Ishikawa (cell line): ENCODE data around the gene NTMT1.

Source experiments
- CEBPB ChIP-seq: IDR thresholded peaks from 2 replicates; pipeline ENCODE4 v1.6.1; 2012
- CREB1 ChIP-seq: IDR thresholded peaks from 2 replicates; pipeline ENCODE4 v1.6.1; 2012; ENCODE audit warnings: low read depth
- EGR1 ChIP-seq: IDR thresholded peaks from 2 replicates; pipeline ENCODE4 v1.6.1; 2012
- NFIC ChIP-seq: IDR thresholded peaks from 2 replicates; pipeline ENCODE4 v1.6.1; 2012
- RAD21 ChIP-seq: IDR thresholded peaks from 2 replicates; pipeline ENCODE4 v1.6.1; 2012; ENCODE audit warnings: low read depth
- YY1 ChIP-seq: IDR thresholded peaks from 2 replicates; pipeline ENCODE4 v1.6.1; 2012; ENCODE audit warnings: low read depth
- TF ChIP-seq, protein P1 (sequence below): IDR thresholded peaks from 2 replicates; pipeline ENCODE4 v1.6.1; 2012
- TF ChIP-seq, protein P2 (sequence below): IDR thresholded peaks from 2 replicates; pipeline ENCODE4 v1.6.1; 2012; ENCODE audit warnings: low read depth, mild to moderate bottlenecking
- TF ChIP-seq, protein P3 (sequence below): IDR thresholded peaks from 2 replicates; pipeline ENCODE4 v1.6.1; 2012

DNA sequence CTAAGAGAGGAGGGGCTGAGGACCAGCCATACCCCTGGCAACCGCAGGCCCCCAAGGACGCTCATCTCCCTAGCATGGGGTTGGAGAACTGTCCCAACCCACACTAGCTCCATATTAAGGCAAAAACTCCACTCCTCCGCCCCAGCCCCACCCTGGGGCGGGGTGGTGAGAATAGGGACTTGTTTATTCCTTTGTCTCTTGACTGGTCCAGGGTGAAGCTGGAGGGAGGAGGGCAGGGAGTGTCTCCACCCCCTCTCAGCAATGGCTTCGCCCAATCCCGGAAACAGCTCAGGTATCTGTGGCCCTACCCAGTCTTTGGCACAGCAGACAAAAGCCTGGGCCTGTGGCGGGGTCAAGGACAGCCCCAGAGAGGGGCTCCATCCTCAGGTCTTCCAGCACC is 56.4 kb downstream of the NTMT1 start:
- TF ChIP-seq, protein P1, sequence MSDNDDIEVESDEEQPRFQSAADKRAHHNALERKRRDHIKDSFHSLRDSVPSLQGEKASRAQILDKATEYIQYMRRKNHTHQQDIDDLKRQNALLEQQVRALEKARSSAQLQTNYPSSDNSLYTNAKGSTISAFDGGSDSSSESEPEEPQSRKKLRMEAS = no peak
- no peak for TF ChIP-seq RAD21
- TF ChIP-seq EGR1 = no peak
- TF ChIP-seq, protein P2, sequence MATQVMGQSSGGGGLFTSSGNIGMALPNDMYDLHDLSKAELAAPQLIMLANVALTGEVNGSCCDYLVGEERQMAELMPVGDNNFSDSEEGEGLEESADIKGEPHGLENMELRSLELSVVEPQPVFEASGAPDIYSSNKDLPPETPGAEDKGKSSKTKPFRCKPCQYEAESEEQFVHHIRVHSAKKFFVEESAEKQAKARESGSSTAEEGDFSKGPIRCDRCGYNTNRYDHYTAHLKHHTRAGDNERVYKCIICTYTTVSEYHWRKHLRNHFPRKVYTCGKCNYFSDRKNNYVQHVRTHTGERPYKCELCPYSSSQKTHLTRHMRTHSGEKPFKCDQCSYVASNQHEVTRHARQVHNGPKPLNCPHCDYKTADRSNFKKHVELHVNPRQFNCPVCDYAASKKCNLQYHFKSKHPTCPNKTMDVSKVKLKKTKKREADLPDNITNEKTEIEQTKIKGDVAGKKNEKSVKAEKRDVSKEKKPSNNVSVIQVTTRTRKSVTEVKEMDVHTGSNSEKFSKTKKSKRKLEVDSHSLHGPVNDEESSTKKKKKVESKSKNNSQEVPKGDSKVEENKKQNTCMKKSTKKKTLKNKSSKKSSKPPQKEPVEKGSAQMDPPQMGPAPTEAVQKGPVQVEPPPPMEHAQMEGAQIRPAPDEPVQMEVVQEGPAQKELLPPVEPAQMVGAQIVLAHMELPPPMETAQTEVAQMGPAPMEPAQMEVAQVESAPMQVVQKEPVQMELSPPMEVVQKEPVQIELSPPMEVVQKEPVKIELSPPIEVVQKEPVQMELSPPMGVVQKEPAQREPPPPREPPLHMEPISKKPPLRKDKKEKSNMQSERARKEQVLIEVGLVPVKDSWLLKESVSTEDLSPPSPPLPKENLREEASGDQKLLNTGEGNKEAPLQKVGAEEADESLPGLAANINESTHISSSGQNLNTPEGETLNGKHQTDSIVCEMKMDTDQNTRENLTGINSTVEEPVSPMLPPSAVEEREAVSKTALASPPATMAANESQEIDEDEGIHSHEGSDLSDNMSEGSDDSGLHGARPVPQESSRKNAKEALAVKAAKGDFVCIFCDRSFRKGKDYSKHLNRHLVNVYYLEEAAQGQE = no peak
- TF ChIP-seq, protein P3, sequence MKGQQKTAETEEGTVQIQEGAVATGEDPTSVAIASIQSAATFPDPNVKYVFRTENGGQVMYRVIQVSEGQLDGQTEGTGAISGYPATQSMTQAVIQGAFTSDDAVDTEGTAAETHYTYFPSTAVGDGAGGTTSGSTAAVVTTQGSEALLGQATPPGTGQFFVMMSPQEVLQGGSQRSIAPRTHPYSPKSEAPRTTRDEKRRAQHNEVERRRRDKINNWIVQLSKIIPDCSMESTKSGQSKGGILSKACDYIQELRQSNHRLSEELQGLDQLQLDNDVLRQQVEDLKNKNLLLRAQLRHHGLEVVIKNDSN = no peak
- 0 out of 2 replicates have a peak, but pooled peaks have one; percentile 25 for TF ChIP-seq YY1
- TF ChIP-seq CEBPB = no peak
- TF ChIP-seq CREB1 = no peak
- no peak for TF ChIP-seq NFIC
